ENCODE data around the gene SOX4.

Gene SOX4

GRCh38 chr6:21614226-21614625, 20.7 kb downstream of the SOX4 start:
- no peak for DNase-seq

- no peak for DNase-seq
Measured at GRCh38 chr6:21615504-21615903, 22.0 kb downstream of the SOX4 start.

GRCh38 chr6:21616005-21616404, 22.5 kb downstream of the SOX4 start:
- no peak for DNase-seq

- DNase-seq = no peak
Measured at GRCh38 chr6:21625642-21626041, 32.1 kb downstream of the SOX4 start.

GRCh38 chr6:21626756-21627155, 33.2 kb downstream of the SOX4 start:
- DNase-seq = no peak

- DNase-seq = no peak
Measured at GRCh38 chr6:21628160-21628559, 34.6 kb downstream of the SOX4 start.

GRCh38 chr6:21633511-21634109, 40.1 kb downstream of the SOX4 start:
- no peak for DNase-seq

- peak; percentile 93 for DNase-seq
Measured at GRCh38 chr6:21634582-21634981, 41.0 kb downstream of the SOX4 start.

GRCh38 chr6:21636876-21637275, 43.3 kb downstream of the SOX4 start:
- DNase-seq = peak; percentile 36

- no peak for DNase-seq
Measured at GRCh38 chr6:21639316-21639715, 45.8 kb downstream of the SOX4 start.
